ENCODE measurements around the gene PIK3R4. TPM values are rescaled to one million over a fixed set of nuclear protein-coding genes. Genes with fewer than 3 reads are reported as not detected.

PIK3R4 gene
- total RNA-seq, 2 donors from 2014 or later: 36.8 to 52.8 TPM

GRCh38 chr3:130661140-130661891 is 85.3 kb downstream of the PIK3R4 start:
- no peaks in the 10 kb centered on the region for H3K4me1 ChIP-seq (replicated peaks)
- intact Hi-C loops (cut with DNase I): no loop called here
- H3K36me3 ChIP-seq: no peaks in the 10 kb centered on the region
- no peak for DNase-seq (ENCODE audit: low spot score)
- H3K9me3 ChIP-seq: no peaks in the 10 kb centered on the region
- 77% methylated on average over 7 of the region's 7 CpGs for WGBS
- TF ChIP-seq POLR2A (IDR thresholded peaks at IDR 0.05) (no peak), POLR2AphosphoS5 (IDR thresholded peaks at IDR 0.05) (no peak)
- TF ChIP-seq, protein P1, sequence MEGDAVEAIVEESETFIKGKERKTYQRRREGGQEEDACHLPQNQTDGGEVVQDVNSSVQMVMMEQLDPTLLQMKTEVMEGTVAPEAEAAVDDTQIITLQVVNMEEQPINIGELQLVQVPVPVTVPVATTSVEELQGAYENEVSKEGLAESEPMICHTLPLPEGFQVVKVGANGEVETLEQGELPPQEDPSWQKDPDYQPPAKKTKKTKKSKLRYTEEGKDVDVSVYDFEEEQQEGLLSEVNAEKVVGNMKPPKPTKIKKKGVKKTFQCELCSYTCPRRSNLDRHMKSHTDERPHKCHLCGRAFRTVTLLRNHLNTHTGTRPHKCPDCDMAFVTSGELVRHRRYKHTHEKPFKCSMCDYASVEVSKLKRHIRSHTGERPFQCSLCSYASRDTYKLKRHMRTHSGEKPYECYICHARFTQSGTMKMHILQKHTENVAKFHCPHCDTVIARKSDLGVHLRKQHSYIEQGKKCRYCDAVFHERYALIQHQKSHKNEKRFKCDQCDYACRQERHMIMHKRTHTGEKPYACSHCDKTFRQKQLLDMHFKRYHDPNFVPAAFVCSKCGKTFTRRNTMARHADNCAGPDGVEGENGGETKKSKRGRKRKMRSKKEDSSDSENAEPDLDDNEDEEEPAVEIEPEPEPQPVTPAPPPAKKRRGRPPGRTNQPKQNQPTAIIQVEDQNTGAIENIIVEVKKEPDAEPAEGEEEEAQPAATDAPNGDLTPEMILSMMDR (IDR thresholded peaks at IDR 0.05): no peak
- H3K4me3 ChIP-seq: no peak overlapping the region
- H3K27me3 ChIP-seq (replicated peaks; ENCODE audit: insufficient read depth): no peaks in the 10 kb centered on the region
- H3K27ac ChIP-seq: no peak overlapping the region

GRCh38 chr3:130659911-130660310 is 86.7 kb downstream of the PIK3R4 start:
- WGBS: 74% methylated on average over 1 of the region's 1 CpG
- Histone ChIP-seq H3K36me3 (no peaks in the 10 kb centered on the region), H3K27ac (no peak overlapping the region), H3K9me3 (no peaks in the 10 kb centered on the region), H3K4me3 (no peak overlapping the region), H3K27me3 (replicated peaks; ENCODE audit: insufficient read depth) (no peaks in the 10 kb centered on the region), H3K4me1 (replicated peaks) (no peaks in the 10 kb centered on the region)
- TF ChIP-seq POLR2AphosphoS5 (IDR thresholded peaks at IDR 0.05) (no peak), POLR2A (IDR thresholded peaks at IDR 0.05) (no peak)
- TF ChIP-seq, protein P1 (IDR thresholded peaks at IDR 0.05): no peak
- intact Hi-C loops (cut with DNase I): no loop called here
- no peak for DNase-seq (ENCODE audit: low spot score)

- no peaks in the 10 kb centered on the region for H3K36me3 ChIP-seq
- intact Hi-C loops (cut with DNase I): no loop called here
- DNase-seq (ENCODE audit: low spot score): no peak
- H3K27ac ChIP-seq: no peak overlapping the region
- H3K4me3 ChIP-seq: no peak overlapping the region
- H3K9me3 ChIP-seq: no peaks in the 10 kb centered on the region
- no peaks in the 10 kb centered on the region for H3K27me3 ChIP-seq (replicated peaks; ENCODE audit: insufficient read depth)
- WGBS: 85% methylated on average over 4 of the region's 4 CpGs
- no peaks in the 10 kb centered on the region for H3K4me1 ChIP-seq (replicated peaks)
- TF ChIP-seq POLR2AphosphoS5 (IDR thresholded peaks at IDR 0.05) (no peak), POLR2A (IDR thresholded peaks at IDR 0.05) (no peak)
- TF ChIP-seq, protein P1 (IDR thresholded peaks at IDR 0.05): no peak
These were observed 88.0 kb downstream of the PIK3R4 start for GRCh38 chr3:130658678-130659077.

DNA sequence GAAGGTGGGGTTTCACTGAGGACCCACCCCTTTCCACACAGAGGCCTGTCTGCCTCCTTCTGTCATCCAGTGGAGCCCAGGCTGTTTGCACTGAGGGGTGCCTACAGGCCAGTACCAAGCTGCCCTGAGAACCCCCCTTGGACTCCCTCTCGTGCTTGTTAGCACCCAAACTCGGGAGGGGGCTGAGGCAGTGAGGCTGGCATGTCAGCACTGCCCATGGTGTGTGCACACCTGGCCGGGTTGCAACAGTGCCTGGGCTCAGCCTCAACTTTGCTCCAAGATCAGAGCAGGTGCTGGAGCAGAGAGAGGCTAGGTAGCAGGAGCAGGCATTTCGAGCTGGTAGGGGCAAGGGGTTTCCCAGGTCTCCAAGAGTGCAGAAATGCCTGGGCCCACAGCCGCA is 90.0 kb downstream of the PIK3R4 start:
- H3K36me3 ChIP-seq: no peaks in the 10 kb centered on the region
- H3K27ac ChIP-seq: no peak overlapping the region
- H3K4me3 ChIP-seq: no peak overlapping the region
- TF ChIP-seq, protein P1 (IDR thresholded peaks at IDR 0.05): no peak
- TF ChIP-seq POLR2AphosphoS5 (IDR thresholded peaks at IDR 0.05) (no peak), POLR2A (IDR thresholded peaks at IDR 0.05) (no peak)
- 100% methylated on average over 5 of the region's 5 CpGs for WGBS
- no peaks in the 10 kb centered on the region for H3K27me3 ChIP-seq (replicated peaks; ENCODE audit: insufficient read depth)
- intact Hi-C loops (cut with DNase I): no loop called here
- DNase-seq (ENCODE audit: low spot score): no peak
- H3K9me3 ChIP-seq: no peaks in the 10 kb centered on the region
- H3K4me1 ChIP-seq (replicated peaks): no peaks in the 10 kb centered on the region

GRCh38 chr3:130654921-130655320 is 91.7 kb downstream of the PIK3R4 start:
- no peaks in the 10 kb centered on the region for H3K27me3 ChIP-seq (replicated peaks; ENCODE audit: insufficient read depth)
- intact Hi-C loops (cut with DNase I): no loop called here
- H3K4me3 ChIP-seq: no peak overlapping the region
- TF ChIP-seq, protein P1 (IDR thresholded peaks at IDR 0.05): no peak
- H3K27ac ChIP-seq: no peak overlapping the region
- no peaks in the 10 kb centered on the region for H3K36me3 ChIP-seq
- H3K9me3 ChIP-seq: no peaks in the 10 kb centered on the region
- no peak for DNase-seq (ENCODE audit: low spot score)
- 98% methylated on average over 2 of the region's 2 CpGs for WGBS
- H3K4me1 ChIP-seq (replicated peaks): no peaks in the 10 kb centered on the region
